SIG-M5 (cell line): ENCODE data around the gene IFNGR1.
"Not testable (repeated sequence)": the region's sequence is repeated elsewhere in the genome, so short reads cannot be mapped to it uniquely, and the experiment has no call there.

Source experiments
- DNase-seq: peaks from one replicate; lab custom pipeline; 2025; lab: John Stamatoyannopoulos, UW

IFNGR1 gene

GRCh38 chr6:137235686-137236085 lies 16.5 kb upstream of the IFNGR1 start:
- DNase-seq = no peak

- DNase-seq = peak; percentile 89
These were observed 15.0 kb upstream of the IFNGR1 start for GRCh38 chr6:137233911-137234863.

- DNase-seq = no peak
These were observed 12.7 kb upstream of the IFNGR1 start for GRCh38 chr6:137231895-137232294.

GRCh38 chr6:137230956-137231555 lies 11.9 kb upstream of the IFNGR1 start:
- DNase-seq = no peak

- DNase-seq = no peak
These were observed 11.4 kb upstream of the IFNGR1 start for GRCh38 chr6:137230547-137230946.

- DNase-seq = no peak
These were observed 10.0 kb upstream of the IFNGR1 start for GRCh38 chr6:137229075-137229759.

GRCh38 chr6:137227871-137228302 lies 8.7 kb upstream of the IFNGR1 start:
- DNase-seq = no peak

- no peak for DNase-seq
These were observed 7.5 kb upstream of the IFNGR1 start for GRCh38 chr6:137226697-137227096.

- DNase-seq = peak; percentile 95
These were observed 5.6 kb upstream of the IFNGR1 start for GRCh38 chr6:137224799-137225198.

- peak; percentile 64 for DNase-seq
These were observed 4.4 kb upstream of the IFNGR1 start for GRCh38 chr6:137223370-137224131.

- peak; percentile 31 for DNase-seq
These were observed 3.2 kb upstream of the IFNGR1 start for GRCh38 chr6:137222381-137222780.

GRCh38 chr6:137219664-137220252 lies 573 bp upstream of the IFNGR1 start:
- no peak for DNase-seq

- DNase-seq = peak; percentile 27
These were observed 690 bp downstream of the IFNGR1 start for GRCh38 chr6:137218473-137218916.

- DNase-seq = peak; percentile 52
These were observed 1.2 kb downstream of the IFNGR1 start for GRCh38 chr6:137217801-137218472.

GRCh38 chr6:137216875-137217553 lies 2.2 kb downstream of the IFNGR1 start:
- no peak for DNase-seq

GRCh38 chr6:137216106-137216505 lies 3.1 kb downstream of the IFNGR1 start:
- DNase-seq = no peak

- not testable (repeated sequence) for DNase-seq
These were observed 3.6 kb downstream of the IFNGR1 start for GRCh38 chr6:137215630-137216029.

- no peak for DNase-seq
These were observed 4.3 kb downstream of the IFNGR1 start for GRCh38 chr6:137214931-137215330.

- no peak for DNase-seq
These were observed 5.4 kb downstream of the IFNGR1 start for GRCh38 chr6:137213813-137214212.

GRCh38 chr6:137213331-137213740 lies 5.8 kb downstream of the IFNGR1 start:
- no peak for DNase-seq
